Effector memory CD4-positive, alpha-beta T cell (primary cell): Measurements from ENCODE around the gene ASTN1.

Experiments
- DNase-seq, 3 donors: peaks; one replicate each; pipeline ENCODE4 v3.0.0-alpha.2; 2020
- H3K27ac ChIP-seq: 2 replicates; pipeline ENCODE4 v1.7.0; 2013; ENCODE audit warnings: mild to moderate bottlenecking, low read length, moderate library complexity; ENCODE audit not compliant: insufficient read depth, poor library complexity, severe bottlenecking
- H3K27me3 ChIP-seq: replicated peaks from 2 replicates; pipeline ENCODE4 v1.7.0; 2013; ENCODE audit warnings: mild to moderate bottlenecking, low read length; ENCODE audit not compliant: insufficient read depth, control insufficient read depth, poor library complexity, severe bottlenecking
- H3K36me3 ChIP-seq: 2 replicates; pipeline ENCODE4 v1.7.0; 2013; ENCODE audit warnings: mild to moderate bottlenecking, low read length, moderate library complexity; ENCODE audit not compliant: control insufficient read depth, insufficient read depth
- H3K4me1 ChIP-seq: 2 replicates; pipeline ENCODE4 v1.7.0; 2013; ENCODE audit warnings: low read length, mild to moderate bottlenecking; ENCODE audit not compliant: control insufficient read depth, insufficient read depth, poor library complexity, severe bottlenecking
- H3K4me3 ChIP-seq: 2 replicates; pipeline ENCODE4 v1.7.0; 2013; ENCODE audit warnings: low read length, low read depth, mild to moderate bottlenecking; ENCODE audit not compliant: insufficient read depth, poor library complexity, severe bottlenecking
- H3K9me3 ChIP-seq: 2 replicates; pipeline ENCODE4 v1.7.0; 2013; ENCODE audit warnings: mild to moderate bottlenecking, low read length, moderate library complexity; ENCODE audit not compliant: control insufficient read depth

ASTN1 gene

DNA sequence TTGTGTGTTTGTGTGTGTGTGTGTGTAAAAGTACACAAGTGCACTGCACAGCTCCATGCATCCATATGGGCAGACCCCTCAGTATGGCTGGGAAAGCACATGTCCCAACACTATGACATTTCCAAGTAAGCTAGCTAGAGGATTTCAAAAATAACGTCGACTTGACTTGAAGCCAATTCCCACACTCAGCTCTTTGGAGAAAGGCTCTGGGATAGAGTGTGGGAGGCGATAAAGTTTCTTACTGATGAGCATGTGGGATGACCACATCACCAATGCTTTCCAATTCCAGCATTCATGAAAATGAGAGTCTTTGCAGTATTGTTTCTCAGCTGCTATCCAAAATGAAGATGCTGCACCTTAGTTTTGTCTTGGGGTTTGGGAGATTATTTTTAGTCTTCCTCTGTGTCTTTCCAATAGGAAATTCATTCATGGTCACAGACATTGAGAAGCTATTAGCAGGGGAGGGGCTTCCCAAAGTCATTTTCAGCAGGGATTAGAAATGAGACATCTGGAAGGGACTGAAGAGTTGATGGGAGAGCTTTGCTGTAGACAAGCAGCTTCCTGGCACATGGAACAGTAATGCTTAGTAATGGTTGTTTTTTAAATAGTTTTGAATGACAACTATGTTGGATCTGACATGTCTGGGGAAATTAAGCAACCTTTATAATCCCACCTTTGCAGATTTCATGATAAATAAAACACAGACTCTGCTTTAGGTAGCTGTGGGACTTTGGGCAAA lies 143.5 kb downstream of the ASTN1 start:
- Histone ChIP-seq H3K4me3 (no peak overlapping the region), H3K27ac (no peak overlapping the region), H3K27me3 (no peaks in the 10 kb centered on the region), H3K4me1 (no peaks in the 10 kb centered on the region), H3K9me3 (no peaks in the 10 kb centered on the region), H3K36me3 (no peaks in the 10 kb centered on the region)
- no peak for DNase-seq

DNA sequence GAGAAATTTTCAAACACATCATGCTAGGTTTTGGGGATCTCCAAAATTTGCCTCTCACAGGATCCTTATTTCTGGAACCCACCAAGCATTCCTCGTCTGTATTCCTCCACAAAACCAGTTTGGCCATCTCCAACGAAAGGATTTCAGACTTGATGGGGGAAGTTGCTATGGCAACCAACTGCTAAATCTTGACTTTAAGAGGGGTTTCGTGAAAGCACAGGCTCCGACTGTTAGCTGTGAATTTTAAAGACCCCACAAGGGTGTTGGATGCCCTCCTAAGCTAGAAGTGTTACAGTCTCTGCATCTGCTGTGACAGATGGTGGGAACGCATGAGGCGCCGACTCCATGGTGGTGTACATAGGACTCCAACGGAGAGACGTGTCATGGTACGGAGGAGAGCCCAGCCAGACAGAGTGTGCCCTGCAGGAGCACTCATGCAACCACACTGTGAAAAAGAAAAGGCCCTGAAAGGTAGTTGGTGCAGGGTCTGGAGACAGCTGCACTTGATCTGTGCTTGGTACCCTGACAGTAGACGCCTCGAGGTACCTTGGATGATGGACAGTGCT lies 147.1 kb downstream of the ASTN1 start:
- H3K9me3 ChIP-seq: no peaks in the 10 kb centered on the region
- no peaks in the 10 kb centered on the region for H3K36me3 ChIP-seq
- peaks cover 2% of the 10 kb centered on the region for H3K27me3 ChIP-seq
- DNase-seq: no peak
- no peak overlapping the region for H3K4me3 ChIP-seq
- H3K27ac ChIP-seq: no peak overlapping the region
- no peaks in the 10 kb centered on the region for H3K4me1 ChIP-seq

DNA sequence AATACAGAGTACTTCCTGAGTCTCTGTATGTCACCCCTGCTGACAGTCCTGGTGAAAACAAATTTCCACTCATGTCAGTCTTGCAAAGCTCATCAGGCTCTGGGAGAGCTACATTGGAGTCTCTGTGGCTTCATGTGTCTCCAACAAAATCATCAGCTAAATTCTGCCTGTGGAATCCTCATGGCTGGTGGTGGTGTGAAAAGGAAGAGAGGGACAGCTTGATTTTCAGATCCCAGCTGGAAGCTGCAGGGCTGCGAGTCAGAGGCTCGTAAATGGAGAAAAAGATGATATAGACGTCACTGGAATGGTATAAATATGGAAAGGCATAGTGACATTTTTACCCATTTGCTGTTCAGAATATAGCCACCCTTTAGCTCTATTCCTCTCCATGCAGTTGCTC lies 150.2 kb downstream of the ASTN1 start:
- Histone ChIP-seq H3K27me3 (peaks cover 2% of the 10 kb centered on the region), H3K27ac (no peak overlapping the region), H3K4me3 (no peak overlapping the region), H3K36me3 (no peaks in the 10 kb centered on the region), H3K4me1 (no peaks in the 10 kb centered on the region), H3K9me3 (no peaks in the 10 kb centered on the region)
- DNase-seq: no peak

DNA sequence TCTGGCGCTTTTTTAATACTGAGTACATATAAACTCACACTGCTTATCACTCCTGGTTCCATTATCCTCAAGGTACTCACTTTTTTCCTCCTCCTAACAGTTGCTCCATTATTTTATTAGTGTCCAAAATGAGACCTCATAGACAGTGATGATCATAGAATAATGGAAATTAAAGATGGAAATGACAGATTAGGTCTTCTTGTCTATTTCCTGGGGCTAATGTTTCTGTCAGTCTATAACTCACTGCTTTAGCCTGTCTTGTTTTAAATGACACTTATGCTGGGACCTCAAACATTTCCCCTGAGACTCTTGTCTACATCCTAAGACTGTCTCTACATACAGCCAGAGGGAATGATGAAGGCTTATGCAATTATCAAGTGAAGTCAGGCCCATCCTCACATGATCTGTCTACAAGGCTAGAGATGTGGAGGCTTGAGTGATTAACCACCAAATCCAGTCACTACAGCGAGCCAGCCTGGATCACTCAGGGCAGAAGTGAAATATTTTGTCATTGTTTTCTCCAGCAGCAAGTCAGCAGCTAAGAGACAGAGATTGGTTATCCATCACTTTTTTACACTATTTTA lies 152.1 kb downstream of the ASTN1 start:
- H3K27me3 ChIP-seq: peaks cover 2% of the 10 kb centered on the region
- no peaks in the 10 kb centered on the region for H3K9me3 ChIP-seq
- no peaks in the 10 kb centered on the region for H3K36me3 ChIP-seq
- H3K27ac ChIP-seq: no peak overlapping the region
- no peak for DNase-seq
- no peak overlapping the region for H3K4me3 ChIP-seq
- no peaks in the 10 kb centered on the region for H3K4me1 ChIP-seq

DNA sequence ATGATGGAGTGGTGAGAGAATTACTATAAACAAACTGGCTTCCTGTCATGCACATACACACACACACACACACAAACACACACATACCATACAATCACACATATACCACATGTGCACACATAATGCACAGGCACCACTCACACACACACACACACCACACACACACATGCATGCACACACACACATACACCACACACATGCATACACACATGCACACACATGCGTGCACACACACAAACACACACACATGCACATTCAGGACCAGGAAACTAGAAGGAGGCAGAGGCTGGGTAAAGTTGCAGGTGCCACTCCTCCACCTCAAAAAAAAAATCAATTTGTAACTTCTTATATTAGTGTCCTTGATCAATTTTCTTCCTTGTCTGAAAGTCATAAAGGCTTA lies 153.0 kb downstream of the ASTN1 start:
- no peaks in the 10 kb centered on the region for H3K36me3 ChIP-seq
- peaks cover 2% of the 10 kb centered on the region for H3K27me3 ChIP-seq
- H3K9me3 ChIP-seq: no peaks in the 10 kb centered on the region
- DNase-seq: no peak
- H3K27ac ChIP-seq: no peak overlapping the region
- H3K4me1 ChIP-seq: no peaks in the 10 kb centered on the region
- H3K4me3 ChIP-seq: no peak overlapping the region

DNA sequence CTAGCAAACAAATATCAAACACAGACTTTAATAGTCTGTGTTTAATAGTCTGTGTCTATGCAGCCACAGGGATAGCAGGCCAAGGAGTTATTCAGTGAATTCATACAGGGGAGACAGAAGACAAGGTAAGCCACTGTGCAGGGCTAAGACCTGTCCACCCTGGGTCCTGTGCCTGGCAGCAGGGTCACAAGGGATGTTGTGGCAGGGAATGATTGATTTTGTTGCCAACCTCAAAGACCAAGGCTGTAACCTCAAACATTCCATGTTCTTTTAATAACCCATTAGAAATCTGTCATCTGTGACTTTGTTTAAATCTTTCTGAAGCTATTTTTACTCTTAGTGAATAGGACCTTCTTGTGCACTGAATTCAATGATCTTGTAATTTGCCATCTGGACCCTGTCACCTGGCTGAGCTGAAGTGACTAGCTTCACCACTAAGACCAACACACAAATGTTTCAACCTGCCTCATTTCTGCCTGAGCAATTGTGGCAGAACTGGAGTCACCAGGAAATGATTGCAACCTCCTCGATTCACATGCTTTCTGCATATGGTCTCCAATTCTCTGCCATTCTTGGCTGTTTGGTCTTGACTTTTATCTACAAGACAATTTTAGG lies 154.2 kb downstream of the ASTN1 start:
- peaks cover 4% of the 10 kb centered on the region for H3K9me3 ChIP-seq
- H3K36me3 ChIP-seq: no peaks in the 10 kb centered on the region
- no peaks in the 10 kb centered on the region for H3K4me1 ChIP-seq
- no peak for DNase-seq
- peaks cover 2% of the 10 kb centered on the region for H3K27me3 ChIP-seq
- no peak overlapping the region for H3K4me3 ChIP-seq
- no peak overlapping the region for H3K27ac ChIP-seq

DNA sequence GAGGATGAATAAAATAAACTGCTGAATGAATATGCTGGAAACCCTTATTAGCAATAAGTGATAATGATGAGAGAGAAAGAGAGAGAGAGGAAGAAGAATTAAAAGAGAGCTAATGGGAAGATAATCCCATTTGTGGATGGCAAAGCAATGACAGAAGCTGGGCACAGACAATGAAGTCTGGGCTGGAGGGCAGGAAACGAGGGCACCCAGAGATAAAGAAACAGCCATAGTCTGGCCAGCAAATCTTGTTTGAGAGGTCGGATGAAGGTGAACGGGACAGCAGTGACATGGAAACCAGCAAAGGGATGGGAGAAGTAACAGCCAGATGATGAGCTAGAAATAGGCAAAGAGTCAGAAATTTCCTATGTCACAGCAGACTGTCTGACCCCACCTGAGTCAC lies 155.9 kb downstream of the ASTN1 start:
- Histone ChIP-seq H3K9me3 (peaks cover 4% of the 10 kb centered on the region), H3K36me3 (no peaks in the 10 kb centered on the region)
- no peak for DNase-seq

DNA sequence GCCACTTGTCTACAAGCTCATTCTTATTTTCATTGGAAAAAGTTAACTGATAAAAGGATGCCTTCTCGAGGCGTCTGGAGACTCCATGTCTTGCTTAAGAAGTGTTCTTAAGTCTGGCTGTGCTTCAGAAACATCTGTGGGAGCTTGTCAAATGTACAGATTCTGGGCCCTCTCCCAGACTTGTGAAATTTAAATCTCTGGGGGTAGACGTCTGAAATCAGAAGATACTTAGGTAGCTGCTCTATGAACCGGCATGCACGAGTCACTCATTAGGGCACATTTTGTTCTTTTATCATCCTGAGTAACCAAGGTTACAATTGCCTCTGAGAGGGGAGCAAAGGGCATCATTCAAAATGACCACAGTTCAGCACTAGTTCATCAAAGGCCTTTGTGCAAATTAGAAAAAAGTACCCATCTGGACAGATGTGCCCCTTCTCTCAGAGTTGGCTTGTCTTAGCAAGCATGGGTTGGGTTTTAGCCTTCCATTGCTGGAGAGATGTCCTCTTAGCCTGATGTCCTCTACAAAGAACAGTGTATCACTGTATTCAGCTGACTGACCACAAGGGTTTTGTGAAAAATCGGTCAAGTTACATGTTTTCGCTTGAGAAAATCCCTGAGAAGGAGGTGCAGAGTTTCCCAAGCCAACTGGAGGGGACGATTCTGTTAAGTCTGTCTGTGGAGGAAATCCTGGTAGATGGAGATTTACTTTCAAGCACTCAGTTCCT lies 156.9 kb downstream of the ASTN1 start:
- H3K9me3 ChIP-seq: peaks cover 4% of the 10 kb centered on the region

More for the DNA sequence above, 155.9 kb downstream of the ASTN1 start:
- H3K27me3 ChIP-seq: peaks cover 2% of the 10 kb centered on the region
- H3K4me3 ChIP-seq: no peak overlapping the region
- no peak overlapping the region for H3K27ac ChIP-seq
- H3K4me1 ChIP-seq: no peaks in the 10 kb centered on the region

DNA sequence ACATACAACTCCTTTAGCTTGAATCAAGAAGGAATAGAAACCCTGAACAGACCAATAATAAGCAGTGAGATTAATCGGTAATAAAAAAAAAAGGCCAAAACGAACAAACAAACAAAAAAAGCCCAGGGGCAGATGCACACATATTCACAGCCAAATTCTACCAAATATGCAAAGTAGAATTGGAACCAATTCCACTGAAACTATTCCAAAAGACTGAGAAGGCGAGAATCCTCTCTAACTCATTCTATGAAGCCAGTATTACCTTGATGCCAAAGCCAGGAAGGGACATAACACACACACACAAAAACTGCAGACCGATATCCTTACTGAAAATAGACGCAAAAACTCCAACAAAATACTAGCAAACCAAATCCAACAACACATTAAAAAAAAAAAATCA lies 161.6 kb downstream of the ASTN1 start:
- no peaks in the 10 kb centered on the region for H3K36me3 ChIP-seq
- H3K27ac ChIP-seq: no peak overlapping the region
- no peak for DNase-seq
- H3K4me3 ChIP-seq: no peak overlapping the region
- peaks cover 4% of the 10 kb centered on the region for H3K9me3 ChIP-seq
- no peaks in the 10 kb centered on the region for H3K4me1 ChIP-seq
- H3K27me3 ChIP-seq: no peaks in the 10 kb centered on the region

More for the DNA sequence above, 156.9 kb downstream of the ASTN1 start:
- Histone ChIP-seq H3K4me1 (no peaks in the 10 kb centered on the region), H3K4me3 (no peak overlapping the region), H3K27me3 (peaks cover 2% of the 10 kb centered on the region), H3K27ac (no peak overlapping the region), H3K36me3 (no peaks in the 10 kb centered on the region)
- DNase-seq: no peak
